Spleen (tissue), 11 donors: ENCODE data around the gene PDK2. TPM values are rescaled to one million over a fixed set of nuclear protein-coding genes. Genes with fewer than 3 reads are reported as not detected.
"Not testable (repeated sequence)": the region's sequence is repeated elsewhere in the genome, so short reads cannot be mapped to it uniquely, and the experiment has no call there.

Source experiments
- DNase-seq: peaks from one replicate; pipeline ENCODE4 v3.0.0-alpha.2; 2020
- H3K27ac ChIP-seq, 8 donors: fragments of 200-600 bp; sonication (generic) in 7 of 8; 1 replicate in 4 of 8; 2 replicates in 4 of 8; pipeline versions ENCODE4 v1.5.0 to v1.8.0; 2016 to 2021; ENCODE audit warnings: inconsistent platforms in 4 of 8, mild to moderate bottlenecking in 4 of 8, moderate library complexity in 1 of 8
- H3K27me3 ChIP-seq, 7 donors: fragments of 200-600 bp; sonication (generic) in 6 of 7; replicated peaks in 1 of 7; 1 replicate in 4 of 7; 2 replicates in 3 of 7; pipeline versions ENCODE4 v1.5.0 to v1.8.0; 2016 to 2021; ENCODE audit warnings: inconsistent platforms in 3 of 7, mild to moderate bottlenecking in 1 of 7
- H3K36me3 ChIP-seq, 6 donors: fragments of 200-600 bp; sonication (generic) in 5 of 6; 1 replicate in 4 of 6; 2 replicates in 2 of 6; pipeline versions ENCODE4 v1.5.0 to v1.8.0; 2016 to 2021; ENCODE audit warnings: inconsistent platforms in 2 of 6
- H3K4me1 ChIP-seq, 6 donors: fragments of 200-600 bp; sonication (generic) in 5 of 6; 1 replicate in 3 of 6; 2 replicates in 3 of 6; pipeline versions ENCODE4 v1.5.0 to v1.8.0; 2016 to 2021; ENCODE audit warnings: inconsistent platforms in 3 of 6
- H3K4me3 ChIP-seq, 8 donors: fragments of 200-600 bp; sonication (generic) in 7 of 8; 1 replicate in 4 of 8; 2 replicates in 4 of 8; pipeline versions ENCODE4 v1.5.0 to v1.8.0; 2016 to 2021; ENCODE audit warnings: inconsistent platforms in 4 of 8, mild to moderate bottlenecking in 4 of 8, moderate library complexity in 2 of 8
- H3K9me3 ChIP-seq, 8 donors: fragments of 200-600 bp; sonication (generic) in 7 of 8; 1 replicate in 4 of 8; 2 replicates in 4 of 8; pipeline versions ENCODE4 v1.5.0 to v1.8.0; 2016 to 2021; ENCODE audit warnings: inconsistent platforms in 4 of 8
- CTCF ChIP-seq, 11 experiments: fragments of 200-600 bp in 7 of 11; fragments of 450-650 bp in 4 of 11; sonication (generic) in 4 of 11; IDR thresholded peaks in 8 of 11; conservative IDR thresholded peaks in 3 of 11; 1 replicate in 7 of 11; 2 replicates in 4 of 11; pipeline versions ENCODE4 v1.4.0 to v1.8.0; 2016 to 2021; ENCODE audit warnings: antibody characterized with exemption in 11 of 11, inconsistent platforms in 4 of 11, mild to moderate bottlenecking in 1 of 11
- POLR2A ChIP-seq, 3 donors: fragments of 450-650 bp; IDR thresholded peaks; one replicate each; pipeline ENCODE4 v1.5.1; 2017; ENCODE audit warnings: antibody characterized with exemption in 3 of 3, mild to moderate bottlenecking in 1 of 3
- POLR2AphosphoS5 ChIP-seq, 3 donors: sonication (generic); formaldehyde crosslinking; IDR thresholded peaks; one replicate each; pipeline ENCODE4 v1.5.1; 2017; ENCODE audit warnings: antibody characterized with exemption in 3 of 3
- WGBS, 5 donors: extraction: QIAGEN DNeasy Blood & Tissue Kit in 3 of 5; methylation state at CpG; one replicate each; pipeline versions ENCODE4 v1.1.5 to v1.1.7; 2013 to 2018; 5-methylcytosine and 5-hydroxymethylcytosine counted together
- intact Hi-C: fragments of 100-400 bp; cut with DNase I; formaldehyde crosslinking; loops from one replicate; pipeline ENCODE4 v1.15.0; 2023; ENCODE audit warnings: low total_unique reads
- polyA plus RNA-seq, 3 donors: library from polyadenylated mRNA; stranded (reverse); fragments of 200-250 nt; gene quantifications; one replicate each; pipeline ENCODE4 v1.2.1, GENCODE V29; 2013
- total RNA-seq, 7 donors: library from RNA; depleted of rRNA in 3 of 7; stranded (reverse); fragments of >200 nt in 3 of 7; fragmentation: NEBNext Ultra II Directional in 4 of 7; extraction: Animal tissue kit (Norgen Biotek cat#: 25700) in 4 of 7; gene quantifications; one replicate each; pipeline versions ENCODE4 v1.1.0 to v1.2.1, GENCODE V29; 2016 to 2021
- donor health status: healthy with polysubstance abuse.
- donor health status: DM: no; HTN: no; CAD: no; lungs with moderate emphysema.
- donor health status: DM: no; HTN: no; CAD: no.
- donor health status: Bipolar disorder and iron deficiency.
- donor health status: healthy.
- donor health status: DM: no; HTN: no; CAD: no.
- donor health status: DM: yes; HTN: yes; CAD: no.

The PDK2 gene
- total and polyA plus RNA-seq, 10 donors, result 8.7 to 41.5 (median 24.3) TPM

GRCh38 chr17:50058296-50058953 is 36.7 kb upstream of the PDK2 start:
- Histone ChIP-seq H3K27me3 (peaks cover 0 to 45% (median 0%) of the 10 kb centered on the region in 7 donors), H3K36me3 (no peaks in the 10 kb centered on the region), H3K27ac (peak overlapping the region in 6 of 8 donors; percentile 2 to 88 (median 74)), H3K4me1 (peaks cover 12 to 100% (median 62%) of the 10 kb centered on the region in 6 donors), H3K4me3 (peak overlapping the region in 3 of 8 donors; percentile 9 to 95 (median 83)), H3K9me3 (no peaks in the 10 kb centered on the region)
- DNase-seq, result peak; percentile 42
- WGBS, 5 donors, result 82 to 89% (median 85%) methylated on average over 10 of the region's 10 CpGs
- TF ChIP-seq POLR2AphosphoS5 (IDR thresholded peaks at IDR 0.05) (peak in 1 of 3 donors; percentile 33), POLR2A (IDR thresholded peaks at IDR 0.05) (no peak)
- intact Hi-C loops, result no loop called here

GRCh38 chr17:50059256-50059655 is 35.9 kb upstream of the PDK2 start:
- WGBS, 5 donors, result 57 to 74% (median 62%) methylated on average over 4 of the region's 4 CpGs
- Histone ChIP-seq H3K4me1 (peaks cover 12 to 100% (median 57%) of the 10 kb centered on the region in 6 donors), H3K4me3 (no peak overlapping the region)

GRCh38 chr17:50059759-50060273 is 35.3 kb upstream of the PDK2 start:
- peaks cover 9 to 99% (median 52%) of the 10 kb centered on the region in 6 donors for H3K4me1 ChIP-seq
- 35 to 74% (median 56%) methylated on average over 3 to 5 of the region's 5 CpGs for WGBS, 5 donors
- peak overlapping the region in 7 of 8 donors; percentile 34 to 88 (median 71) for H3K27ac ChIP-seq
- H3K9me3 ChIP-seq, result no peaks in the 10 kb centered on the region
- no peaks in the 10 kb centered on the region for H3K36me3 ChIP-seq
- DNase-seq, result peak; percentile 72
- peaks cover 0 to 39% (median 0%) of the 10 kb centered on the region in 7 donors for H3K27me3 ChIP-seq
- TF ChIP-seq POLR2A (IDR thresholded peaks at IDR 0.05) (no peak), POLR2AphosphoS5 (IDR thresholded peaks at IDR 0.05) (no peak), CTCF (IDR thresholded peaks at IDR 0.05 in 8 of 11, conservative IDR thresholded peaks at IDR 0.05 in 3 of 11) (no peak)
- intact Hi-C loops, result no loop called here
- H3K4me3 ChIP-seq, result no peak overlapping the region

More at GRCh38 chr17:50059256-50059655, 35.9 kb upstream of the PDK2 start:
- no peak for DNase-seq
- Histone ChIP-seq H3K27ac (peak overlapping the region in 7 of 8 donors; percentile 34 to 88 (median 71)), H3K27me3 (peaks cover 0 to 45% (median 0%) of the 10 kb centered on the region in 7 donors), H3K9me3 (no peaks in the 10 kb centered on the region), H3K36me3 (no peaks in the 10 kb centered on the region)
- TF ChIP-seq CTCF (IDR thresholded peaks at IDR 0.05 in 8 of 11, conservative IDR thresholded peaks at IDR 0.05 in 3 of 11) (no peak), POLR2AphosphoS5 (IDR thresholded peaks at IDR 0.05) (no peak), POLR2A (IDR thresholded peaks at IDR 0.05) (no peak)
- intact Hi-C loops, result no loop called here

GRCh38 chr17:50060951-50061712 is 34.0 kb upstream of the PDK2 start:
- 78 to 86% (median 85%) methylated on average over 9 of the region's 9 CpGs for WGBS, 5 donors
- intact Hi-C loops, result no loop called here
- TF ChIP-seq CTCF (IDR thresholded peaks at IDR 0.05 in 8 of 11, conservative IDR thresholded peaks at IDR 0.05 in 3 of 11) (no peak), POLR2A (IDR thresholded peaks at IDR 0.05) (no peak), POLR2AphosphoS5 (IDR thresholded peaks at IDR 0.05) (peak; percentile 12 to 35 (median 21))
- Histone ChIP-seq H3K27me3 (peaks cover 0 to 26% (median 0%) of the 10 kb centered on the region in 7 donors), H3K4me3 (no peak overlapping the region), H3K27ac (peak overlapping the region in 6 of 8 donors; percentile 34 to 88 (median 74)), H3K9me3 (no peaks in the 10 kb centered on the region), H3K4me1 (peaks cover 9 to 92% (median 44%) of the 10 kb centered on the region in 6 donors), H3K36me3 (no peaks in the 10 kb centered on the region)
- peak; percentile 71 for DNase-seq

- H3K9me3 ChIP-seq, H3K4me3 ChIP-seq, intact Hi-C loops, DNase-seq, H3K36me3 ChIP-seq: not testable (repeated sequence)
- H3K4me1 ChIP-seq, result peaks cover 9 to 86% (median 41%) of the 10 kb centered on the region in 6 donors
- H3K27ac ChIP-seq, result peak overlapping the region in 6 of 8 donors; percentile 34 to 88 (median 74)
- 82 to 96% (median 94%) methylated on average over 10 of the region's 10 CpGs for WGBS, 5 donors
- H3K27me3 ChIP-seq, result peaks cover 0 to 21% (median 0%) of the 10 kb centered on the region in 7 donors
Measured at GRCh38 chr17:50061713-50062045, 33.5 kb upstream of the PDK2 start.
